ENCODE data around the gene CLASP1. TPM values are rescaled to one million over a fixed set of nuclear protein-coding genes. Genes with fewer than 3 reads are reported as not detected.

Gene CLASP1
- total RNA-seq, 1 experiment from 2014 or later, result 49.2 TPM

DNA sequence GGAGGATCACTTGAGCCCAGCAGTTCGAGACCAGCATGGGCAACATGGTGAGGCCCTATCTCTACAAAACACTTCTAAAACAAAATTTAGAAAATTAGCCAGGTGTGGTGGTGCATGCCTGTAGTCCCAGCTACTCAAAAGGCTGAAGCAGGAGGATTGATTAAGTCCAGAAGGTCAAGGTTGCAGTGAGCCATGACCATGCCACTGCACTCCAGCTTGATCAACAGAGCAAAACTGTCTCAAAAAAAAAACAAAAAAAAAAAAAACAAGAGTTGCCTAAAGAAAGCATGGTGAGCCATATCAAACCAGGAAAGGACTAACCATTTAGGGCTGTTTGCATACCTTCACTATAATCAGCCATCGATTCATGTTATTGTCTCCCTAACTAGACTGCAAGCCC, 4.5 kb downstream of the CLASP1 start:
- H3K27me3 ChIP-seq (ENCODE audit: control insufficient read depth, insufficient read depth, low read length), result no peaks in the 10 kb centered on the region
- ChIA-PET POLR2A (no interaction called here), CTCF (interaction anchor here (0.6 to 0.7 kb wide), 2 partner anchors 59 to 116 kb away, joined by 3 to 6 read pairs; no protein-coding TSS in a partner anchor)
- no peak overlapping the region for H3K27ac ChIP-seq (ENCODE audit: low read length)
- ATAC-seq (no peak), DNase-seq (ENCODE audit: low read depth, low spot score) (no peak)
- no TSS peak for BruUV-seq (replicated peaks)
- TF ChIP-seq, protein P1, sequence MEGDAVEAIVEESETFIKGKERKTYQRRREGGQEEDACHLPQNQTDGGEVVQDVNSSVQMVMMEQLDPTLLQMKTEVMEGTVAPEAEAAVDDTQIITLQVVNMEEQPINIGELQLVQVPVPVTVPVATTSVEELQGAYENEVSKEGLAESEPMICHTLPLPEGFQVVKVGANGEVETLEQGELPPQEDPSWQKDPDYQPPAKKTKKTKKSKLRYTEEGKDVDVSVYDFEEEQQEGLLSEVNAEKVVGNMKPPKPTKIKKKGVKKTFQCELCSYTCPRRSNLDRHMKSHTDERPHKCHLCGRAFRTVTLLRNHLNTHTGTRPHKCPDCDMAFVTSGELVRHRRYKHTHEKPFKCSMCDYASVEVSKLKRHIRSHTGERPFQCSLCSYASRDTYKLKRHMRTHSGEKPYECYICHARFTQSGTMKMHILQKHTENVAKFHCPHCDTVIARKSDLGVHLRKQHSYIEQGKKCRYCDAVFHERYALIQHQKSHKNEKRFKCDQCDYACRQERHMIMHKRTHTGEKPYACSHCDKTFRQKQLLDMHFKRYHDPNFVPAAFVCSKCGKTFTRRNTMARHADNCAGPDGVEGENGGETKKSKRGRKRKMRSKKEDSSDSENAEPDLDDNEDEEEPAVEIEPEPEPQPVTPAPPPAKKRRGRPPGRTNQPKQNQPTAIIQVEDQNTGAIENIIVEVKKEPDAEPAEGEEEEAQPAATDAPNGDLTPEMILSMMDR (IDR thresholded peaks at IDR 0.05), result no peak
- TF ChIP-seq, protein P2, sequence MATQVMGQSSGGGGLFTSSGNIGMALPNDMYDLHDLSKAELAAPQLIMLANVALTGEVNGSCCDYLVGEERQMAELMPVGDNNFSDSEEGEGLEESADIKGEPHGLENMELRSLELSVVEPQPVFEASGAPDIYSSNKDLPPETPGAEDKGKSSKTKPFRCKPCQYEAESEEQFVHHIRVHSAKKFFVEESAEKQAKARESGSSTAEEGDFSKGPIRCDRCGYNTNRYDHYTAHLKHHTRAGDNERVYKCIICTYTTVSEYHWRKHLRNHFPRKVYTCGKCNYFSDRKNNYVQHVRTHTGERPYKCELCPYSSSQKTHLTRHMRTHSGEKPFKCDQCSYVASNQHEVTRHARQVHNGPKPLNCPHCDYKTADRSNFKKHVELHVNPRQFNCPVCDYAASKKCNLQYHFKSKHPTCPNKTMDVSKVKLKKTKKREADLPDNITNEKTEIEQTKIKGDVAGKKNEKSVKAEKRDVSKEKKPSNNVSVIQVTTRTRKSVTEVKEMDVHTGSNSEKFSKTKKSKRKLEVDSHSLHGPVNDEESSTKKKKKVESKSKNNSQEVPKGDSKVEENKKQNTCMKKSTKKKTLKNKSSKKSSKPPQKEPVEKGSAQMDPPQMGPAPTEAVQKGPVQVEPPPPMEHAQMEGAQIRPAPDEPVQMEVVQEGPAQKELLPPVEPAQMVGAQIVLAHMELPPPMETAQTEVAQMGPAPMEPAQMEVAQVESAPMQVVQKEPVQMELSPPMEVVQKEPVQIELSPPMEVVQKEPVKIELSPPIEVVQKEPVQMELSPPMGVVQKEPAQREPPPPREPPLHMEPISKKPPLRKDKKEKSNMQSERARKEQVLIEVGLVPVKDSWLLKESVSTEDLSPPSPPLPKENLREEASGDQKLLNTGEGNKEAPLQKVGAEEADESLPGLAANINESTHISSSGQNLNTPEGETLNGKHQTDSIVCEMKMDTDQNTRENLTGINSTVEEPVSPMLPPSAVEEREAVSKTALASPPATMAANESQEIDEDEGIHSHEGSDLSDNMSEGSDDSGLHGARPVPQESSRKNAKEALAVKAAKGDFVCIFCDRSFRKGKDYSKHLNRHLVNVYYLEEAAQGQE (IDR thresholded peaks at IDR 0.05; ENCODE audit: insufficient read depth in 1 of 2, low read depth in 2 of 2, low read length in 1 of 2), result no peak
- TF ChIP-seq TCF7L2 (IDR thresholded peaks at IDR 0.05; ENCODE audit: low read depth, low read length) (no peak), SIN3A (IDR thresholded peaks at IDR 0.05; ENCODE audit: borderline replicate concordance, insufficient read depth, low read depth, low read length) (no peak), POLR2AphosphoS5 (IDR thresholded peaks at IDR 0.05; ENCODE audit: low read depth, low read length) (no peak)
- H3K9me3 ChIP-seq (ENCODE audit: control insufficient read depth, insufficient read depth, low read depth, low read length), result no peaks in the 10 kb centered on the region
- intact Hi-C loops (cut with micrococcal nuclease; ENCODE audit: unreplicated experiment) (loop anchor here (5.0 kb wide), 1 partner anchor 47 kb away; no protein-coding TSS in a partner anchor), in situ Hi-C loops (cut with HindIII; ENCODE audit: low pct_unique_long_range_greater_than_20kb, low sequenced_read_pairs) (no loop called here)
- H3K36me3 ChIP-seq (ENCODE audit: control insufficient read depth, insufficient read depth, low read length), result no peaks in the 10 kb centered on the region; the same call in 1 of the 2 replicates
- no peak overlapping the region for H3K4me3 ChIP-seq (ENCODE audit: low read depth in 2 of 2, low read length in 2 of 2)
- H3K4me1 ChIP-seq (ENCODE audit: control insufficient read depth, insufficient read depth, low read length), result peaks cover 18% of the 10 kb centered on the region; the same call in 1 of the 2 replicates

DNA sequence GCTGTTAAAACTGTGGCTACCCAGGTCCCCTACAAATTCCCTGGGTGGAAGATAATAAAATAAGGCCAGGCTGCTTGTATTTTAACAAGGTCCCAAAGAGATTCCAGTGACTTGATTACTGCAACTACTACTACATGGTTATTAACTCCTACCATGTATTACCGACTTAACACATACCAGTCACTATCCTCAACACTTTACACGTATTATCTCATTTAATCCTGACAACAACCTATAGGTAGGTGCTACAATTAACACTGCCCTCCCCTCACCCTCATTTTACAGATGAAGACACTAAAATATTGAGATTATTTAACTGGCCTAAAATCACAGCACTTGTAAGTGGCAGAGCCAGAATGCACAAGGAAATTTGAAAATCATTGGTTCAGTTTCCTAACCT, 5.4 kb downstream of the CLASP1 start:
- Histone ChIP-seq H3K27me3 (ENCODE audit: control insufficient read depth, insufficient read depth, low read length) (no peaks in the 10 kb centered on the region), H3K27ac (ENCODE audit: low read length) (no peak overlapping the region), H3K36me3 (ENCODE audit: control insufficient read depth, insufficient read depth, low read length) (no peaks in the 10 kb centered on the region; the same call in 1 of the 2 replicates), H3K9me3 (ENCODE audit: control insufficient read depth, insufficient read depth, low read depth, low read length) (no peaks in the 10 kb centered on the region), H3K4me1 (ENCODE audit: control insufficient read depth, insufficient read depth, low read length) (peaks cover 18% of the 10 kb centered on the region; the same call in 1 of the 2 replicates), H3K4me3 (ENCODE audit: low read depth in 2 of 2, low read length in 2 of 2) (no peak overlapping the region)
- in situ Hi-C loops (cut with HindIII; ENCODE audit: low pct_unique_long_range_greater_than_20kb, low sequenced_read_pairs), result no loop called here
- no peak for TF ChIP-seq SIN3A (IDR thresholded peaks at IDR 0.05; ENCODE audit: borderline replicate concordance, insufficient read depth, low read depth, low read length)
- TF ChIP-seq, protein P2 (IDR thresholded peaks at IDR 0.05; ENCODE audit: insufficient read depth in 1 of 2, low read depth in 2 of 2, low read length in 1 of 2), result no peak
- DNase-seq (ENCODE audit: low read depth, low spot score) (no peak), ATAC-seq (no peak)
- intact Hi-C loops (cut with micrococcal nuclease; ENCODE audit: unreplicated experiment), result no loop called here
- CTCF ChIA-PET, result interaction anchor here (0.6 kb wide), 1 partner anchor 224 kb away, joined by 4 read pairs; no protein-coding TSS in a partner anchor
- no TSS peak for BruUV-seq (replicated peaks)
- POLR2A ChIA-PET, result no interaction called here
